SKM-1 treated with dmso at 0.1 percent for 144 hours (cell line): ENCODE data around the gene TBC1D8.

Experiments
- DNase-seq: peaks from one replicate; lab custom pipeline; 2025; ENCODE audit not compliant: unreplicated experiment; lab: John Stamatoyannopoulos, UW

TBC1D8 gene

DNA sequence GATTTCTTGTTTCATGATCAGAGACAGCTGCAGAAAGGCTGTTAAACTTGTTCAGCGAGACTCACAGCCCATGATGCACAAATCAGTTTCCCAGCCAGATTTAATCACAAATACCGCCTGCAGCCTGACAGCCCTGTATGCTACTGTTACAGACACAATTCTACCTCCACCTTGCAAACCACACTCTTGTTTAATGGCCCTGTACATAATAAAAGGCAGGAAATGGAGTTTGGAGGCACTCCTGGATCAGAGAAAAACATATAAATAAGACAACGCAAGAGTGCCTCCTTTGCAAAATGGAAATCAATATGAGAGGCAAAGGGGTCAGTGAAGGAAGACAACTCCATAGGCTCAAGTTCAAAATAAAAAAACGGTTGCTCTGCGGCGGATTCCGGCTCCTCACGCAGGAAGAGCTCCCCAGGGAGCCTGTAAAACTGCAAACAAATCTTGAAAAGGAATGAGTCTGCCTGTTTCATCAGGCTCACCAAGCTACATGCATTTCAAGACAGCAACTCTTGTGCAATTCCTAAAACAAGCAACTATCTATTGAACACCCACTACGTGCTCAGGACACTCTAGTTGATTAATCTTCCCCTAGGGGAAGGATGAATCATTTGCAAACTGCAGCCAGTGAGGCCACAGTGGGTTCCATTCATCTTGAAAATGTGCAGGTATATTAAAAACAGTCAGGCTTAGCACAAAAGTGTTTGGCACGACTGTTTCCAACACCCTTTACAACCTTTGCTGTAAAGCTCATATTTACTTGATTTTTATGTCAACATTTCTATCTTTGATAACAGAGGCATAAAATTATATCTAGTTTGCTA lies 37.5 kb downstream of the TBC1D8 start:
- DNase-seq, result peak; percentile 70

DNA sequence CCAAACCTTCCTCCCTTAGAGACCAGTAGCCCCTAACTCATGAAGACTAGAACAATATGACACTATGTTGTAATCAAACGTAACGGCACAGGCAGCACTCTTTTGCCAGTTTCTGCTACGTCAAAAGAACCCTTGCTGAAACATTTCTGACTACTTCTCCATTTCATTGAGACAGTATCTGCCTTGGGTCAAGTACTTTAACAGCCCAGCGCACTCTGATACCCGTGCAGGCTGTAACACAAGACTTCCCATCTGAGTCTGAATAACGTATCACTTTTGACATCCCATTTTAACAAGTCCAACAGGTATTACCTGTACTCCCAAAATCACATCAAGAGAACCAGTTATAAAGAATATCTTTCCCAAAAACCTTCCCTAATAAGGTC lies 38.4 kb downstream of the TBC1D8 start:
- DNase-seq, result peak; percentile 66

DNA sequence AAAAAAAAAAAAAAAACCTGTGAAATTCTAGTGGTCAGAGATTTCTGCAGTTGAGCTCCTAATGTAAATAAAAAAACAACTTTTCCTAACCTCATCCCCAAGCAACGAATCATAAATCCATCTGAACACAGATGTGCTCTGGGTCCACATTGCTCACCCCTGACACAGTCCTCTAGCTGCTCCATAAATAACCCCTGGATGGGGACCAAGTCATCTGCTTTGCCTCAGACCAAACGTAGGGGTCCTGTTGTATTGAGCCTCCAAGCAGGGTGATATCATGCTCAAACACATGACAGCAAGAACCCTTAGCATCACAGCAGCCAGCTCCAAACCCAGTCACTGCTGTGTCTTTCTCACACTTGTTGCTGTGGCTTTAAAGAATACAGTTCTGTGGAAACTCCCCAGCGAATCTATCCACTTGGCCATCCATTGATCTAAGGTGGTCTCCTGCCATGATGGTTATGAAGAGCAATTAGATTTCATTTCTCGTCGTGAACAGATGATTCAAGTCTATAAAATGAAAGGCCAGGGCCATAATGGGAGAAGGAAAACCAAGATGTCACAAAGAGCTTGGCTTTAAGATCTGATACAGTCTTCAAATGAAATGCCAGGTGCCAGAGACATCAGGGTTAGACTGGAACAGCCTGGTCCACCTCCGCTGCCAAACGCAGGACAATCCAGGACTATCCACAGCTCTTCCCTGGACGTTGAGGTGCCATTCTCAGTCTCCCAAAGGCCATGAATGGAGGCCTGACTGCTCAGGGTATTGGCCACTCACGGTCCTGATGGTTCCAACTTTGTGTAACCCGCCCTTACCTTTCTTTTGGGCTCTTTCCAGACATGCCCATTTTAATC lies 39.0 kb downstream of the TBC1D8 start:
- DNase-seq, result no peak

DNA sequence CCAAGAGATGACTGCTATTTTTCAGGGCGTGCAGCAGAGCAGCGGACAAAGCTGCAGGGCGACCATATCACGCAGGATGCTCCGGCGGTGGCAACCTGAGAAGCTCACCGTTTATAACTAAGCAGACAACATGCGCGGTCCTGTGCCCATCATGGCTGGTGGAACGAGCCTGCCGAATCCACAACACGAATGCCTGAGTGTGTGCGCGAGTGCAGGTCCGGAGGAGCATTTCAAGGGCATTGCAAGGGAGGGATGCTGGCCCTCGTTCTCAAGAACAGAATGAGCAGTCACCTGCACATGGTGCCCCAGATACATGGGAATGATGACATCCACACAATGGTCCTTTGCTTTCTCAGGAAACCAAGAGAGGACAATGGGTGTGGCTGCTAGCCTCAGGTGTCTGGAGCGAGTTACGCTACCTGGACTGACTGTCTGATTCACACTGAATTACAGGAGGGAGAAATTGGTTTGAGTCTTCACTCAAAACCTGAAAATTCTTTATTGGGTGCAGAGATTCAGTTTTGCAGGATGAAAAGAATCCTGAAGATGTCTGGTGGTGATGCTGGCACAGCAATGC lies 39.8 kb downstream of the TBC1D8 start:
- no peak for DNase-seq

DNA sequence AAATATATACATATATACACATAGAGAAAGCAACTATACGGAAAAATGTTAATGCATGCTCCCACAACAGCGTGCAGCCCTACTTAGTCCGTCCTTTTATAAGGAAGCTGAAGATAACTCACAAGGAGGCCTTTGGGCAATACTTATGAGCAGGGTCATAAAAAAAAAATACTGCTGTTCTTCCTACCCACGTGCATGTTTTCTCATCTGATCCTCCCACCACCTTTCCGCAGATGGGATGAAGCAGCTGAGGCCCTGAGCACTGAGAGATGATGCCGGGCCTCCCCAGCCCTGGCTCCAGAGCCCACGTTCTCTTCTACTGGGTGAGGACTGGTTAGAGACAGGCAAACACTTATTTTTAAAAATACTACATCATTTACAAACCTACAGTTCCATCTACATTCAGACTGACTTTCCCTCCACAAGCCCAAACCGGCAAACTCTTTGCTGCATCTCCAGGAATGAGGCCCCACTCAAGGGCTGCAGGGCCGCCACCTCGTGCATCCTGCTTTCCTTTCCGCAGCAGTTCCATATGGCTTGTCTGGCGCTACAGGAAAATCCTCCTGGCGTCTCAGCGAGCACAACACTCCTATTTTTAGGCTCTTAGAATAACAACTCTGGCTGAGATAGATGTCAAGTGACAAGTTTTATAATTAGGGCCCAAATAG lies 41.6 kb downstream of the TBC1D8 start:
- DNase-seq, result no peak

DNA sequence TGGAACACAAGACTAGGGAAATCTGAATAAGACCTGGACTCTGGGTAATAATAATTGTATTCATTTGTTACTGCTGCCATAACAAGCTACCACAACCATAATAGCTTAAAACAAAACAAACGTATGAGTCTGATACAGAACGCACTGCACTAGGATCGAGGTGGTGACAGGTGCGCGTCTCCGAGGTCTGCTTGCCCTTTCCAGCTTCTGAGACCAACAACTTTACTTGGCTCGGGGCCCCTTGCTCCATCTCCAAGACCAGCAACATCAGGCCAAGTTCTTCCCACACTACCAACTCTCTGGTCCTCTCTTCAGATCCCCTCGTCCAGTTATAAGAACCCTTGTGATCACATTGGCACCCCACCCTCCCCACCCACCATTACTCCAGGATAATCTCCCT lies 42.8 kb downstream of the TBC1D8 start:
- DNase-seq, result no peak

DNA sequence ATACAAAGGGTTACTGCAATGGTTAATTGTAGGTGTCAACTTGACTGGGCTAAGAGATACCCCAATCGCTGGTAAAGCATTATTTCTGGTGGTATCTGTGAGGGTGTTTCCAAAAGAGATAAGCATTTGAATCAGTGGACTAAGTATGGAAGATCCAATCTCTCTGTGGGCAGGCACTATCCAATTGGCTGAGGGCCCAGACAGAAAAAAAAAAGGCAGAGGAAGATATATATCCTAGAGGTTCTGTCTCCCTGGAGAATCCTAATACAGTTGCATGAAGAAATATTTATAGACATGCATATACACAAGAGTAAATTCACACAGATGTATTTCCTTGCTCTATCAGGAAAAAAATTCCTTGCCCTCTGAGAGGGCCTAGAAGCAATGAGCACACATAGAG lies 43.9 kb downstream of the TBC1D8 start:
- DNase-seq, result no peak

DNA sequence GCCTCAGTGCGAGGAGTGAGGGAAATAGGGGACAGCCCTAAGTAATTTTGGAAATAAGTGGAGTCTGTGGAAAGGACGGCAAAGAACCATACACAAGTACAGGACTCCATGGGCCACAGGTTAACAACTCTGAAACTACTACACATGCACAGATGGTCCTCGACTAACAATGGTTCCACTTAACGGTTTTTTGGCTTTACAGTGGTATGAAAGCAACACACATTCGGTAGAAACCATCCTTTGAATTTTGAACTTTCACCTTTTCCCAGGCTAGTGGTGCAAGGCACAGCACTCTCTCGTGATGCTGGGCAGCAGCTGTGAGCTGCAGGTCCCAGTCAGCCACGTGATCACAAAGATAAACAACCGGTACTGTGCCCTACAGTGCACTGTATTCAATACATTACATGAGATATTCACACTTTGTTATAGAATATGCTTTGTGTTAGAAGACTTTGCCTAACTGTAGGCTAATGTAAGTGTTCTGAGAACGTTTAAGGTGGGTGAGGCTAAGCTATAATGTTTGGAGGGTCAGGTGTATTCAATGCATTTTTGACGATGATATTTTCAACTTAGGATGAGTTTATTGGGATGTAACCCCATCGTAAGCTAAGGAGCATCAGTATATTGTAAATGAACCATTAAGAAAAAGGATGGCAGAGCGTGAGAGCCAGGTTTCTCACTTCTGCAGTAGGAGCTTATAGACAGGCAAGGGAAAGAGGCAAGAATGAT lies 44.6 kb downstream of the TBC1D8 start:
- DNase-seq, result no peak

DNA sequence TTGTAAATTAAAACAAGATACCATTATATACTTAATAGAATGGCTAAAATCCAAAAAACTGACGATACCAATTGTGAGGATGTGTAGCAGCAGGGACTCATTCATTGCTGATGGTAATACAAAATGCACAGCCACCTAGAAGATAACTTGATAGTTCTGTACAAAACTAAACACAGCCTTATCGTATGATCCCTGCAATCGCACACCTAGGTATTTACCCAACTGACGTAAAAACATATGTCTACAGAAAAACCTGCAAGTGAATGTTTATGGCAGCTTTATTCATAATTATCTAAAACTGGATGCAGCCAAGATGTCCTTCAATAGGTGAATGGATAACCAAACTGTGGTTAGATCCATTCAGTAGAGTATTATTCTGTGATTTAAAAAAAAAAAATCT lies 45.5 kb downstream of the TBC1D8 start:
- no peak for DNase-seq

DNA sequence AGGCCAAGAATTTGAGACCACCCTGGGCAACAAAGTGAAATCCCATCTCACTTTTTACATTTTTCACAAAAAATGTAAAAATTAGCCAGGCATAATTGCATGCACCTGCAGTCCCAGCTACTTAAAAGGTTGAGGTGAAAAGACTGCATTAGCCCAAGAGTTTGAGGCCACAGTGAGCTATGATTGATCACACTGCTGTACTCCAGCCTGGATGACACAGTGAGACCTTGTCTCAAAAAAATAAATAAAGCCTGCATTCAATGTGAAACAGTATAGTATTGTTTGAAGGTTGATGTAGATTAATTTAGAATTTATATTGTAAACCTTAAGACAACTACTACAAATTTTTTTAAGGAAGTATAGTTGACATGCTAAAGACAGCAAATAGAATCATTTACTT lies 53.5 kb downstream of the TBC1D8 start:
- no peak for DNase-seq

DNA sequence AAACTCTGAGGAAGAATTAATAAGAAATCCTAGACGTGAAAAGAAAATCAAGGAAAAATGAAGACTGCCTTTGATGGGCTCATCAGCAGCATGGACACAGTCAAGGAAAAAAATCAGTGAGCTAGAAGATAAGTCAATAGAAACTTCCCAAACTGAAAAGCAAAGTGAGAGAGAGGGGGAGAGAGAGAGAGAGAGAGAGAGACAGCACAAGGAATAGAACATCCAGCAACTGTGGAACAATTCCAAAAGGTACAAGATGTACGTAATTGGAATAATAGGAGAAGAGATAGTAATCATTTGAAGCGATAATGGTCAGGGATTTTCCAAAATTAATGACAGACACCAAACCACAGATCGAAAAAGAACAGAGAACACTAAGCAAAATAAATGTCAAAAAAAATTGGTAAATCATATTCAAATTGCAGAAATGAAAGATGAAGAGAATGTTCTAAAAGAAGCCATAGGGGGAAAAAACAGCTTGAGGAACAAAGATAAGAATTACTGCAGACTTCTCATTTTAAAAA lies 54.5 kb downstream of the TBC1D8 start:
- DNase-seq, result no peak

DNA sequence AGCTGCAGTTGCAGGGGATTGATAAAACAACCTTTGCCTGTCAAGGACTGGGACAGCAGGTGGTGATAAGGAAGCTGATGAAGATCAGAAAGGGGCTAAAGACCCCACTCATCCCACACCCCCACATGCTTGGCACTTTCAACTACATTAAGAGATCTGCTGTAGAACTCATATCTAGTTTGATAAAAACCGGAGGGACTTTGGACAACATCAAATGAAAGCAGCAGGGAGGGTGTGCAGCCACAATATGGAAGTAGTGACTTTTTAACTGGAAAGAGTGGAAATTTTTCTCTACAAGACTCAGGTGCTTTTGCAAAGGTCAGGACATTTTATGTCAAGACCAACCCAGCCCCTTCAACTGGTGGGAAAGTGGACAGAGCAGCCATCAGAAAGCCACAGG lies 56.8 kb downstream of the TBC1D8 start:
- no peak for DNase-seq

DNA sequence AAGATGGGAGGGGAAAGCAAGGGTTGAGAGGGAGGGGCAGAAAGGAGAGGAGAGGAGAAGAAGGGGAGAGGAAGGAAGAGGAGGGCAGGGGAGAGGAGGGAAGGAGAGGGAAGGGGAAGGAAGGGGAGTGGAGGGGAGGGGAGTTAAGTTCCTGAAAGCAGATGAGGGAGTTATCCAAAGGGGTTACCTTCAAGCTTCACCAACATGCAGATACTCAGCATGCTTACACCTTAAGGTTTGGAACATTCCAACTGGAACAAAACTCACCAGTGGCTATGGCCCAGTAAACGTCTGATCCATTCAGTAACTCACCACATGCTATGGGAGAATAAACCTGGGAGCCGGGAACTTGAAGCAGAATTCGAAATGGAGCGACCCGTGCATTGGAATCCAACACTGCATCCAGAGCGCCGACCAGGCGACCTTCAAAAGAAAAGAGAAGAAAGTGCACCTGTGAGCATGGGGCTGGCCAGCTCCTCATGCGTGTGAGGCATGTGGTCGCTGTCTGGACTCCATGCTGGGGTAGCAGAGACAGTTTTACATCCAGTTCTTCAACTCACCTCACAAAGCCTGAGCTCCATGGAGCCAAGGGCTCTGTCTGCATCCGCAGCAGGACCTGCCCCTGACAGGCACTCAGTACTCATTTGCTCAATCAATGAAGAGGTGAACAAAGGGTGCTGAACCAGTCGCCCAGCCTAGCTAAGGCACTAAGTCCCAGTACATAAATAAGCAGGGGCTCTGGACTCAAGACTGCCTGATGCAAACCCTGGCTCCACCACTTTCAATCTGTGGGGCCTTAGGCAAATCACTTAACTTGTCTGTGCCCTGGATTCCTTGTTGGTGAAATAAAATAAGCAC lies 61.0 kb downstream of the TBC1D8 start:
- DNase-seq, result no peak

DNA sequence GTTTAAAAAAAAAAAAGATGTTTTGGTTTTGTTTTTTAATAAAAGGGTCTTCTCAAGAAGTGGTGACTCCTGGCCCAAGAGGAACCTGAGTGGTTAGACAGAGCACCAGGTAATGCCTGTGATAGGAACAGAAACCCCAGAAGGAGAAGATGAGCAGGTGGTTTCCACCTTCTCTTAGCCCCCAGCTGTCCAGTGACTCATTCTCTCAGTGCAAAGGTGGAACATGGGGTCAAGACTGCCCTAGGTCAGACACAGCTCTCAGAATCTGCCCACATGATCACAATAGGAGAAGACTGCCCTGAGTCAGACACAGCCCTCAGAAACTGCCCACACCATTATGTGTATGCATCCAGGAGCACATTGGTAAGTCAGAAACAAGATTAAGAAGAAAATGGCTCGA lies 61.8 kb downstream of the TBC1D8 start:
- DNase-seq, result no peak

DNA sequence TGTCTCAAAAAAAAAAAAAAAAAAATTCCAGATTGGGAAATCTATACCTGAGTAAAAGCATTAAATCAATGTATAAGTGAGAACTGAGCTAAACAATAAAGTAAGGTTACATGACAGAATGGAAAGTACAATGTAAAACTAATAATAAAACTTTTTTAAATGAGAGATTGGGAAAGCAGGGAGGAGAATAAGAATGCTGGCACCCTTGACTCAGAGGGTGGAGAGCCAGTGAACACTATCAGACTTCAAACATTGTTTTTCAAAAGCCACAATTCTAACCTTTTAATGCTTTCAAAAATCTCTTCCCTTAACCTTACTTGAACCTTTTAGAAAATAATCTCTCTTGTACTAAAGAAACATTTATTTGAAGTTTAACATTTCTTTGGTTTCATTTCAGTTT lies 63.5 kb downstream of the TBC1D8 start:
- no peak for DNase-seq

DNA sequence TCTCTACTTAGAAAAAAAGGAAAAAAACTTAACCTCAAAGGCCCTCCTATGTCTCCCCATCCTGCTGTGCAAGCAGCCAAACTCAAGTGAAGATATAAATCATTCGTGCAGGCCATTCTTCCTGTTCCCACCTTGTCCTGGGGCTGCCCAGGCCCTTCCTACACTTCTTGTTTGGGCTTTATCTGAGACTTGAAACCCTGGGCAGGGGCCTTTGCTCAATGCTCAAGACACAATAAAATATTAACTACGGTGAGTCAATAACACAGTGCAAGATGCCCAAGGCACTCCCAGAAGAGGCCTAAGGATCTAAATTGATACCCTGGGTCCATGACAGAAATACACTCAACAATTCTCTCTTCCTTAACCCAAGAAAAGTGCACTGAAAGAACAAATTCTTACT lies 67.6 kb downstream of the TBC1D8 start:
- no peak for DNase-seq

DNA sequence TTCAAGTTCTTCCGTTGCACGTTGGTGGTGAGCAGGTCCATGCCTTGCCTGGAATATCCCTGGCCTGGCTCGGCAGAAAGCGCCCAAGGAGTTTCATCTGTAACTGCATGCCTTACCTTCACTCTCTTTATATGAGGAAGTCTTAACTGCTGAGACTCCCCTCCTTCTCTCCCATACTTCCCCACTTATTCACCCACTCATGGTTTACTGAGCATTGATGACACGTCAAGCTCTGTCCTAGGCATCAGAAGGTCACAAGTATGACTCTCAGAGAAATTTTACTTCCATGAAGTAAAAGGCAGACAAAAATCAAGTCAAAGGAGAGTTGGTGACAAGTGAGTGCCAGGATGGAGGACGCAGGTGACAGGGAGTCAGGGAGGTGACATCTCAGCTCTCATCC lies 68.2 kb downstream of the TBC1D8 start:
- DNase-seq, result no peak

DNA sequence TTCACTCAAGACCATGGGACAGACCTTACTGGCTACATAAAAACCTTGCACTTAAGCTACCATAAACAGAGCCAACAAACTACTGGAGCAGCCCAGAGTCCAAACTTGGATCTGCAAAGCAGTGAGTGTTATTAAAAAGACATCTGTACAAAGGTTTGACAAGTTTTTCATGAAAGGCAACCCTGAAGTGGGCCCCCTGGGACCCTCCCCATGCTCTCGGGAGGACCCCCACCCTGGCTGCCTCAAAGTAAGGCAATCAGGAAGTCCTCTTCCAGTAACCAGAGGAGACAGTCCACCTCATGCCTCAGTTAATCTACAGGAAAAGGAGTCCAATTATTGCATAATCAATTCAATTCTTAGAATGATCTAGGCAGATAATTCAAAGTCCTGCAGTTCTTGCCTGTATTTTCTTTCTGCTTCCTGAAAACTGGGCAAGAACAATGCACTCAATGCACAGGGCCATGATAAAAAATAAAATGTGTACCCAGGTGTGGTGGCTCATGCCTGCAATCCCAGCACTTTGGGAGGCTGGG lies 69.7 kb downstream of the TBC1D8 start:
- no peak for DNase-seq
